KMS-11 (cell line): ENCODE data around the gene ZBTB11.

Source experiments
- H2AFZ ChIP-seq: fragments of 200-600 bp; sonication (generic); 2 replicates; pipeline ENCODE4 v1.6.1; 2016; ENCODE audit warnings: antibody characterized with exemption, mixed run types, low read depth
- H3K27ac ChIP-seq: fragments of 200-600 bp; sonication (generic); 2 replicates; pipeline ENCODE4 v1.6.1; 2016; ENCODE audit warnings: mild to moderate bottlenecking, mixed run types
- H3K27me3 ChIP-seq: fragments of 200-600 bp; sonication (generic); 2 replicates; pipeline ENCODE4 v1.6.1; 2017; ENCODE audit warnings: mild to moderate bottlenecking, low read depth, mixed run types, moderate library complexity; ENCODE audit not compliant: insufficient read depth
- H3K36me3 ChIP-seq: fragments of 200-600 bp; sonication (generic); 2 replicates; pipeline ENCODE4 v1.6.1; 2017; ENCODE audit warnings: mild to moderate bottlenecking, mixed run types; ENCODE audit not compliant: insufficient read depth
- H3K4me1 ChIP-seq: fragments of 200-600 bp; sonication (generic); 2 replicates; pipeline ENCODE4 v1.6.1; 2016; ENCODE audit warnings: mild to moderate bottlenecking, low read depth, mixed run types; ENCODE audit not compliant: poor library complexity, severe bottlenecking
- H3K4me2 ChIP-seq: fragments of 200-600 bp; sonication (generic); 2 replicates; pipeline ENCODE4 v1.7.0; 2016; ENCODE audit warnings: mild to moderate bottlenecking, mixed run types
- H3K4me3 ChIP-seq: fragments of 200-600 bp; sonication (generic); IDR thresholded peaks from 2 replicates; pipeline ENCODE4 v1.6.1; 2017; ENCODE audit warnings: low read depth, low read length, mixed read lengths; ENCODE audit not compliant: insufficient read depth
- H3K79me2 ChIP-seq: fragments of 200-600 bp; sonication (generic); 2 replicates; pipeline ENCODE4 v1.6.1; 2016; ENCODE audit warnings: low read depth, mixed run types; ENCODE audit not compliant: insufficient read depth
- H3K9ac ChIP-seq: fragments of 200-600 bp; sonication (generic); 2 replicates; pipeline ENCODE4 v1.6.1; 2016; ENCODE audit warnings: mild to moderate bottlenecking, mixed run types
- H4K20me1 ChIP-seq: fragments of 200-600 bp; sonication (generic); 2 replicates; pipeline ENCODE4 v1.6.1; 2016; ENCODE audit warnings: mild to moderate bottlenecking, mixed run types; ENCODE audit not compliant: insufficient read depth
- TF ChIP-seq, protein P1 (sequence below): fragments of 200-600 bp; sonication (generic); conservative IDR thresholded peaks from 2 replicates; pipeline ENCODE4 v1.6.1; 2017; ENCODE audit warnings: low read depth, mild to moderate bottlenecking, antibody characterized with exemption, low read length, moderate library complexity, mixed read lengths

ZBTB11 gene

DNA sequence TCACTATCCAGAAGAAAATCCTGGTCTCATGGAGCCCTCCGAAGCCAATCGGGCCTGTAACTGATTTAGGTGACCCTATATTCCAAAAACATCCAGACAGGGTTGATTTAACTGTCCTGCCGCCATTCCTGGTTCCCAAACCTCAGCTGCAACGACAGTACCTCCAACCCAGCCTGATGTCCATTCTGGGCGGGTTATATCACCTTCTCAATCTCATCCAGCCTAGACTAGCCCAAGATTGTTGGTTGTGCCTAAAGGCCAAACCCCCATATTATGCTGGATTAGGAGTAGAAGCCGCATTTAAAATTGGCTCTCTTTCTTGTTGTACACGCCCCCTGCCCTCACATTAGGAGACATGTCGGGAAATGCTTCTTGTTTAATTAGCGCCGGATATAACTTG lies 36.7 kb downstream of the ZBTB11 start:
- H3K4me1 ChIP-seq, result peaks cover 7% of the 10 kb centered on the region
- no peak overlapping the region for H3K4me2 ChIP-seq
- H3K4me3 ChIP-seq, result no peak overlapping the region
- H3K36me3 ChIP-seq, result no peaks in the 10 kb centered on the region
- no peak overlapping the region for H3K9ac ChIP-seq
- no peak overlapping the region for H2AFZ ChIP-seq
- no peaks in the 10 kb centered on the region for H3K27me3 ChIP-seq
- TF ChIP-seq, protein P1, sequence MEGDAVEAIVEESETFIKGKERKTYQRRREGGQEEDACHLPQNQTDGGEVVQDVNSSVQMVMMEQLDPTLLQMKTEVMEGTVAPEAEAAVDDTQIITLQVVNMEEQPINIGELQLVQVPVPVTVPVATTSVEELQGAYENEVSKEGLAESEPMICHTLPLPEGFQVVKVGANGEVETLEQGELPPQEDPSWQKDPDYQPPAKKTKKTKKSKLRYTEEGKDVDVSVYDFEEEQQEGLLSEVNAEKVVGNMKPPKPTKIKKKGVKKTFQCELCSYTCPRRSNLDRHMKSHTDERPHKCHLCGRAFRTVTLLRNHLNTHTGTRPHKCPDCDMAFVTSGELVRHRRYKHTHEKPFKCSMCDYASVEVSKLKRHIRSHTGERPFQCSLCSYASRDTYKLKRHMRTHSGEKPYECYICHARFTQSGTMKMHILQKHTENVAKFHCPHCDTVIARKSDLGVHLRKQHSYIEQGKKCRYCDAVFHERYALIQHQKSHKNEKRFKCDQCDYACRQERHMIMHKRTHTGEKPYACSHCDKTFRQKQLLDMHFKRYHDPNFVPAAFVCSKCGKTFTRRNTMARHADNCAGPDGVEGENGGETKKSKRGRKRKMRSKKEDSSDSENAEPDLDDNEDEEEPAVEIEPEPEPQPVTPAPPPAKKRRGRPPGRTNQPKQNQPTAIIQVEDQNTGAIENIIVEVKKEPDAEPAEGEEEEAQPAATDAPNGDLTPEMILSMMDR, result no peak
- H3K79me2 ChIP-seq, result no peaks in the 10 kb centered on the region
- no peak overlapping the region for H3K27ac ChIP-seq
- no peaks in the 10 kb centered on the region for H4K20me1 ChIP-seq

DNA sequence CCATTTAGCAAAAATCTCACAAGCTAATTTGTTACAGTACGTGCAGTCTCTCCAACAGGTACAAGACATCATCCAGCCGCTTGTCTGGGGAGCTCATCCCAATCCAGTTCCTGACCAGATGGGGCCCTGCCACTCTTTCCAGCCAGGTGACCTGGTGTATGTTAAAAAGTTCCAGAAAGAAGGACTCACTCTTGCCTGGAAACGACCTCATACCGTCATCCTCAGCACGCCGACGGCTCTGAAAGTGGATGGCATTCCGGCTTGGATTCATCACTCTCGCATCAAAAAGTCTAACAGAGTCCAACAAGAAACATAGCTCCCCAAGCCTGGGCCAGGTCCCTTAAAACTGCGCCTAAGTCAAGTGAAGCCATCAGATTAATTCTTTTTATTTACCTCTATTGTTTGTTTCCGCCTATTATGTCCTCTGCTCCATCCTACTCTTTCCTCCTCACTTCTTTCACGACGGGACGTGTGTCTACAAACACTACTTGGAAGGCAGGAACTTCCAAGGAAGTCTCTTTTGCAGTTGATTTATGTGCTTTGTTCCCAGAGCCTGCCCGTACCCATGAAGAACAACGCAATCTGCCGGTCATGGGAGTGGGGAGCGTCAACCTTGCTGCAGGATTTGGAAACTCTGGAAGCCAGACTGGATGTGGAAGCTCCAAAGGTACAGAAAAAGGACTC lies 37.5 kb downstream of the ZBTB11 start:
- H3K36me3 ChIP-seq, result no peaks in the 10 kb centered on the region
- peaks cover 7% of the 10 kb centered on the region for H3K4me1 ChIP-seq
- H3K27me3 ChIP-seq, result no peaks in the 10 kb centered on the region
- no peak overlapping the region for H2AFZ ChIP-seq
- no peaks in the 10 kb centered on the region for H3K79me2 ChIP-seq
- H3K4me3 ChIP-seq, result no peak overlapping the region
- no peaks in the 10 kb centered on the region for H4K20me1 ChIP-seq
- H3K9ac ChIP-seq, result no peak overlapping the region
- TF ChIP-seq, protein P1, result no peak
- no peak overlapping the region for H3K4me2 ChIP-seq
- H3K27ac ChIP-seq, result no peak overlapping the region

DNA sequence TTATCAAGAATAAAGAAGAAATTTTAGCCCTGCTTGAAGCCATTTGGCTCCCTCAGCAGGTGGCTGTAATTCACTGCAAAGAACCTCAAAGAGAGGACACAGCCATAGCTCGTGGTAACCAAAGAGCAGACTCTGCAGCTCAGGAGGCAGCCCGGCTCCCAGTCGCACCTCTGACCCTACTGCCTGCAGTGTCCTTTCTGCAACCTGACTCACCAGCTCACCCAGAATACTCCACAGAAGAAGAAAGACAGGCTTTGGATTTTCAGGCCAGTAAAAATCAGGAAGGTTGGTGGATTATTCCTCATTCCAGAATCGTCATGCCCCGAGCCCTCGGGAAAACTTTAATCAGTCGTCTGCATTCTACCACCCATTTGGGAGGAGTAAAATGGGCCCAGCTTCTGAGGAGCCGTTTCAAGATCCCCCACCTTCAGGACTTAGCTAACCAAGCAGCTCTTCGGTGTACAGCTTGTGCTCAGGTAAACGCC lies 38.6 kb downstream of the ZBTB11 start:
- no peaks in the 10 kb centered on the region for H3K79me2 ChIP-seq
- no peak overlapping the region for H3K4me2 ChIP-seq
- H3K27ac ChIP-seq, result no peak overlapping the region
- no peaks in the 10 kb centered on the region for H3K4me1 ChIP-seq
- TF ChIP-seq, protein P1, result no peak
- no peak overlapping the region for H2AFZ ChIP-seq
- no peak overlapping the region for H3K9ac ChIP-seq
- no peak overlapping the region for H3K4me3 ChIP-seq
- H4K20me1 ChIP-seq, result no peaks in the 10 kb centered on the region
- no peaks in the 10 kb centered on the region for H3K36me3 ChIP-seq
- no peaks in the 10 kb centered on the region for H3K27me3 ChIP-seq

DNA sequence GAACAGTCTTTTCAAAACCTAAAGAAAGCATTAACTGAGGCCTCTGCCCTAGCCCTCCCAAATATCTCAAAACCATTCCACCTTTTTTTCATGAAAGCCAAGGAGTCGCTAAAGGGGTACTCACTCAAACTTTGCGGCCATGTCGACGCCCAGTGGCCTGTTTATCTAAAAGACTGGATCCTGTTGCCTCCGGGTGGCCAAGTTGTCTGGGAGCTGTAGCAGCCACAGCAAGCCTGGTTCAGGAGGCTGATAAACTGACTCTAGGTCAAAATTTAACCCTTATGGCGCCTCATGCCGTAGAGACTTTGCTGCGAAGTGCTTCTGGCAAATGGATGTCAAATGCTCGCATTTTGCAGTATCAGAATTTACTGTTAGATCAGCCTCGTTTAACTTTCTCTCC lies 39.5 kb downstream of the ZBTB11 start:
- Histone ChIP-seq H3K27me3 (no peaks in the 10 kb centered on the region), H3K4me2 (no peak overlapping the region), H3K27ac (no peak overlapping the region), H3K4me1 (no peaks in the 10 kb centered on the region), H3K79me2 (no peaks in the 10 kb centered on the region), H3K36me3 (no peaks in the 10 kb centered on the region), H3K4me3 (no peak overlapping the region), H3K9ac (no peak overlapping the region), H2AFZ (no peak overlapping the region), H4K20me1 (no peaks in the 10 kb centered on the region)
- TF ChIP-seq, protein P1, result no peak
